ENCODE measurements around the gene ACOX3. TPM values are rescaled to one million over a fixed set of nuclear protein-coding genes. Genes with fewer than 3 reads are reported as not detected.

Gene ACOX3
- polyA plus RNA-seq, 3 donors = 3.8 to 16.8 (median 13.3) TPM

DNA sequence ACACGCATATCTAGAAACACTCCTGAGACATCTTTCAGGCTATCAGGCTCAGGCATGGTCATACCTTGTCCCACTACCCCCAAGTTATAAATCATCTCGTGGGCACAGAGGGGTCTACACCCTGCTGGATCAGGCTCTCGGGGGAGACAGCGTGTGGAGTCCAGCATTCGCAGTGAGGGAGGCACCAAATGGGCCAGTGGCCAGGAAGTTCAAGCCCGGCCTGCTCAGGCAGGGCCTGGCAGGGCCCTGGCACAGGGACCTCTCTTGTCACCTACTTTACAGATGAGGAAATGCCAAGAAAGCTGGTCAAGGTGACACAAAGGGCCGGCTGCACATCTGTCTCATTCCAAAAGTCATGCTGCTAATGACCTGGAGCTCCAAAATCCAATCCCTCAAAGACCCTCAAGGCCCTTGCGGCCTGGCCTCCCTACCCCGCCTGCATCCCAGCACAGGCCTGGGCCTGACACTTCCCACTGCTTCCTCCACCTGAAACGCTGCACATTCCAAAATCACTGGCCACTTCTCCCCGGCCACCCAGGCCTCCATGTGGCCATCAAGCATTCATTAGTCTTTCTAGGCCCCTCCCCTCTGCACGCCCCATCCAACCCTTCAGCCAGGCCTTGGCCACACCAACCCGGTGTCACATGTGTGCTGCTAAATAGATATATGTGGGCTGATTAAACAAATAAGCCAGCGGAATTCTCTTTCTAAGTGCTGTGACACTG is 35.6 kb downstream of the ACOX3 start:
- 96% methylated on average over 12 of the region's 14 CpGs for WGBS (ENCODE audit: insufficient coverage)
- peaks cover 52 to 61% of the 10 kb centered on the region in 2 donors for H3K36me3 Mint-ChIP-seq
- H3K27me3 Mint-ChIP-seq (ENCODE audit: low read depth in 3 of 3) = peaks cover 0 to 2% (median 1%) of the 10 kb centered on the region in 3 donors
- Histone ChIP-seq H3K4me1 (ENCODE audit: control insufficient read depth in 1 of 2, insufficient read depth in 2 of 2, low read length in 2 of 2) (peaks cover 18 to 31% of the 10 kb centered on the region in 2 donors), H3K36me3 (replicated peaks in 1 of 2; ENCODE audit: control insufficient read depth in 1 of 2, insufficient read depth in 2 of 2, low read length in 2 of 2) (peaks cover 22 to 53% of the 10 kb centered on the region in 2 donors), H3K9me3 (replicated peaks in 1 of 2; ENCODE audit: control insufficient read depth in 1 of 2, insufficient read depth in 1 of 2, low read length in 2 of 2) (no peaks in the 10 kb centered on the region), H3K4me3 (replicated peaks in 1 of 3; ENCODE audit: low read depth in 2 of 3, low read length in 3 of 3) (no peak overlapping the region), H2AFZ (ENCODE audit: insufficient read depth, low read depth, low read length, poor library complexity, severe bottlenecking) (no peak overlapping the region), H3K9ac (ENCODE audit: insufficient read depth, low read length, poor library complexity, severe bottlenecking) (no peak overlapping the region), H3K4me2 (replicated peaks; ENCODE audit: extremely low read depth, low read length, poor library complexity, severe bottlenecking) (no peak overlapping the region), H3K27ac (ENCODE audit: low read depth in 1 of 2, low read length in 2 of 2) (no peak overlapping the region), H4K20me1 (ENCODE audit: insufficient read depth, low read length) (no peaks in the 10 kb centered on the region), H3K27me3 (ENCODE audit: control insufficient read depth in 2 of 2, insufficient read depth in 2 of 2, low read length in 2 of 2) (no peaks in the 10 kb centered on the region), H3K79me2 (ENCODE audit: insufficient read depth, low read length) (no peaks in the 10 kb centered on the region)
- no peak for DNase-seq
- peaks cover 0 to 4% (median 3%) of the 10 kb centered on the region in 7 donors for H3K9me3 Mint-ChIP-seq
- no peak overlapping the region for H3K27ac Mint-ChIP-seq
- H3K4me3 Mint-ChIP-seq = no peak overlapping the region
- TF ChIP-seq, protein P1, sequence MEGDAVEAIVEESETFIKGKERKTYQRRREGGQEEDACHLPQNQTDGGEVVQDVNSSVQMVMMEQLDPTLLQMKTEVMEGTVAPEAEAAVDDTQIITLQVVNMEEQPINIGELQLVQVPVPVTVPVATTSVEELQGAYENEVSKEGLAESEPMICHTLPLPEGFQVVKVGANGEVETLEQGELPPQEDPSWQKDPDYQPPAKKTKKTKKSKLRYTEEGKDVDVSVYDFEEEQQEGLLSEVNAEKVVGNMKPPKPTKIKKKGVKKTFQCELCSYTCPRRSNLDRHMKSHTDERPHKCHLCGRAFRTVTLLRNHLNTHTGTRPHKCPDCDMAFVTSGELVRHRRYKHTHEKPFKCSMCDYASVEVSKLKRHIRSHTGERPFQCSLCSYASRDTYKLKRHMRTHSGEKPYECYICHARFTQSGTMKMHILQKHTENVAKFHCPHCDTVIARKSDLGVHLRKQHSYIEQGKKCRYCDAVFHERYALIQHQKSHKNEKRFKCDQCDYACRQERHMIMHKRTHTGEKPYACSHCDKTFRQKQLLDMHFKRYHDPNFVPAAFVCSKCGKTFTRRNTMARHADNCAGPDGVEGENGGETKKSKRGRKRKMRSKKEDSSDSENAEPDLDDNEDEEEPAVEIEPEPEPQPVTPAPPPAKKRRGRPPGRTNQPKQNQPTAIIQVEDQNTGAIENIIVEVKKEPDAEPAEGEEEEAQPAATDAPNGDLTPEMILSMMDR (IDR thresholded peaks at IDR 0.05) = no peak
- peaks cover 35% of the 10 kb centered on the region for H3K4me1 Mint-ChIP-seq
- intact Hi-C loops (cut with micrococcal nuclease) = loop anchor here in 1 of 2 donors (2.0 to 5.0 kb wide), 2 partner anchors 138 to 162 kb away; partner anchors contain the start of gene HTRA3

DNA sequence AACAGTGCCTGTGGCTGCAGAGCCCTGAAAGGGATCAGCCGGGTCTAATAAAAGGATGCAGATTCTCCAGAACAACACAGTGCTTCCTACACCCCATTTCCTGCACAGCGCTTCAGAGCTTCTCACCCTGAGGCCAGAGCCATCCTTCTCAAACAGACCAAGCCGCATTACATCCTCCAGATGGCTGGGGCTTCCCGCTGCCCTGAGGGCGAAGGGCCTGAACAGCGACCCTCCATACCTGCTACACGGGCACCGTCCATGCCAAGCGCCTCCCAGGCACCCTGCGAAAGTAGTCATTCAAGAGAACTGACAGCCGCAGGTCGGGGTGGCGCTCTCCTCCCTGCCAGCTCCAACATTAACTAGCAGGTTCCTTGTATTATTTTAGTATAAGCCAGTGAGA is 36.5 kb downstream of the ACOX3 start:
- no peak for DNase-seq
- H3K4me3 Mint-ChIP-seq = no peak overlapping the region

More for the DNA sequence above, 36.5 kb downstream of the ACOX3 start:
- H3K27me3 Mint-ChIP-seq (ENCODE audit: low read depth in 3 of 3) = peaks cover 0 to 2% (median 1%) of the 10 kb centered on the region in 3 donors
- H3K36me3 Mint-ChIP-seq = peaks cover 49 to 60% of the 10 kb centered on the region in 2 donors
- Histone ChIP-seq H2AFZ (ENCODE audit: insufficient read depth, low read depth, low read length, poor library complexity, severe bottlenecking) (no peak overlapping the region), H3K79me2 (ENCODE audit: insufficient read depth, low read length) (no peaks in the 10 kb centered on the region), H3K4me3 (replicated peaks in 1 of 3; ENCODE audit: low read depth in 2 of 3, low read length in 3 of 3) (no peak overlapping the region), H3K4me1 (ENCODE audit: control insufficient read depth in 1 of 2, insufficient read depth in 2 of 2, low read length in 2 of 2) (peaks cover 18 to 22% of the 10 kb centered on the region in 2 donors), H4K20me1 (ENCODE audit: insufficient read depth, low read length) (no peaks in the 10 kb centered on the region), H3K27ac (ENCODE audit: low read depth in 1 of 2, low read length in 2 of 2) (no peak overlapping the region), H3K9ac (ENCODE audit: insufficient read depth, low read length, poor library complexity, severe bottlenecking) (no peak overlapping the region), H3K4me2 (replicated peaks; ENCODE audit: extremely low read depth, low read length, poor library complexity, severe bottlenecking) (no peak overlapping the region), H3K36me3 (replicated peaks in 1 of 2; ENCODE audit: control insufficient read depth in 1 of 2, insufficient read depth in 2 of 2, low read length in 2 of 2) (peaks cover 26 to 52% of the 10 kb centered on the region in 2 donors), H3K27me3 (ENCODE audit: control insufficient read depth in 2 of 2, insufficient read depth in 2 of 2, low read length in 2 of 2) (no peaks in the 10 kb centered on the region), H3K9me3 (replicated peaks in 1 of 2; ENCODE audit: control insufficient read depth in 1 of 2, insufficient read depth in 1 of 2, low read length in 2 of 2) (no peaks in the 10 kb centered on the region)
- TF ChIP-seq, protein P1 (IDR thresholded peaks at IDR 0.05) = no peak
- WGBS (ENCODE audit: insufficient coverage) = 40% methylated on average over 7 of the region's 13 CpGs
- H3K4me1 Mint-ChIP-seq = peaks cover 27% of the 10 kb centered on the region
- H3K9me3 Mint-ChIP-seq = peaks cover 0 to 4% (median 3%) of the 10 kb centered on the region in 7 donors
- intact Hi-C loops (cut with micrococcal nuclease) = loop anchor here (1.0 to 5.0 kb wide), 3 partner anchors 137 to 162 kb away; partner anchors contain the start of gene HTRA3 (in 1 of the 2)
- H3K27ac Mint-ChIP-seq = no peak overlapping the region
